Ishikawa (cell line): ENCODE data around the gene PTPN2.
A peak's percentile ranks its signal among the peaks of the same experiment; 100 is the strongest.

Experiments used
- CEBPB ChIP-seq: IDR thresholded peaks from 2 replicates; pipeline ENCODE4 v1.6.1; 2012
- CREB1 ChIP-seq: IDR thresholded peaks from 2 replicates; pipeline ENCODE4 v1.6.1; 2012; ENCODE audit warnings: low read depth
- EGR1 ChIP-seq: IDR thresholded peaks from 2 replicates; pipeline ENCODE4 v1.6.1; 2012
- EP300 ChIP-seq: IDR thresholded peaks from 2 replicates; pipeline ENCODE4 v1.6.1; 2012; ENCODE audit warnings: borderline replicate concordance
- FOXM1 ChIP-seq: IDR thresholded peaks from 2 replicates; pipeline ENCODE4 v1.6.1; 2012; ENCODE audit warnings: low read depth, borderline replicate concordance
- MAX ChIP-seq: IDR thresholded peaks from 2 replicates; pipeline ENCODE4 v1.6.1; 2012
- NFIC ChIP-seq: IDR thresholded peaks from 2 replicates; pipeline ENCODE4 v1.6.1; 2012
- RAD21 ChIP-seq: IDR thresholded peaks from 2 replicates; pipeline ENCODE4 v1.6.1; 2012; ENCODE audit warnings: low read depth
- REST ChIP-seq: IDR thresholded peaks from 2 replicates; pipeline ENCODE4 v1.6.1; 2012; ENCODE audit warnings: low read depth, mild to moderate bottlenecking
- TAF1 ChIP-seq: IDR thresholded peaks from 2 replicates; pipeline ENCODE4 v1.6.1; 2012; ENCODE audit warnings: low read depth, mild to moderate bottlenecking
- TCF12 ChIP-seq: IDR thresholded peaks from 2 replicates; pipeline ENCODE4 v1.6.1; 2012; ENCODE audit warnings: low read depth
- TEAD4 ChIP-seq: IDR thresholded peaks from 2 replicates; pipeline ENCODE4 v1.6.1; 2012
- USF1 ChIP-seq: IDR thresholded peaks from 2 replicates; pipeline ENCODE4 v1.6.1; 2012
- YY1 ChIP-seq: IDR thresholded peaks from 2 replicates; pipeline ENCODE4 v1.6.1; 2012; ENCODE audit warnings: low read depth
- ZBTB7A ChIP-seq: IDR thresholded peaks from 2 replicates; pipeline ENCODE4 v1.6.1; 2012; ENCODE audit warnings: low read depth

PTPN2 gene

GRCh38 chr18:12769136-12769535, 114.9 kb downstream of the PTPN2 start:
- TF ChIP-seq CREB1 (no peak), EGR1 (no peak), USF1 (no peak), RAD21 (no peak)

GRCh38 chr18:12768625-12769024, 115.4 kb downstream of the PTPN2 start:
- TF ChIP-seq YY1, result no peak
- TF ChIP-seq TCF12, result no peak
- TF ChIP-seq NFIC, result no peak

- TF ChIP-seq TAF1 (no peak), USF1 (no peak)
Observed at GRCh38 chr18:12767580-12768155, 116.4 kb downstream of the PTPN2 start.

GRCh38 chr18:12766986-12767433, 117.0 kb downstream of the PTPN2 start:
- TF ChIP-seq RAD21, result peak; percentile 34; the same call in 1 of the 2 replicates
- TF ChIP-seq YY1, result no peak

GRCh38 chr18:12765586-12765985, 118.5 kb downstream of the PTPN2 start:
- no peak for TF ChIP-seq YY1
- TF ChIP-seq ZBTB7A, result no peak
- TF ChIP-seq CEBPB, result no peak
- no peak for TF ChIP-seq TCF12
- no peak for TF ChIP-seq USF1
- no peak for TF ChIP-seq EP300
- TF ChIP-seq NFIC, result no peak
- no peak for TF ChIP-seq TEAD4
- TF ChIP-seq MAX, result no peak
- no peak for TF ChIP-seq CREB1
- no peak for TF ChIP-seq RAD21
- TF ChIP-seq TAF1, result no peak
- TF ChIP-seq EGR1, result no peak
- TF ChIP-seq FOXM1, result no peak
- TF ChIP-seq REST, result no peak

GRCh38 chr18:12765126-12765525, 118.9 kb downstream of the PTPN2 start:
- no peak for TF ChIP-seq REST
- no peak for TF ChIP-seq CEBPB

- no peak for TF ChIP-seq TAF1
- no peak for TF ChIP-seq EP300
- no peak for TF ChIP-seq USF1
- TF ChIP-seq ZBTB7A, result no peak
- TF ChIP-seq YY1, result no peak
- no peak for TF ChIP-seq NFIC
- no peak for TF ChIP-seq CREB1
- TF ChIP-seq EGR1, result no peak
Observed at GRCh38 chr18:12754511-12754910, 129.5 kb downstream of the PTPN2 start.
